ENCODE measurements around the gene CHRDL2.

DNA sequence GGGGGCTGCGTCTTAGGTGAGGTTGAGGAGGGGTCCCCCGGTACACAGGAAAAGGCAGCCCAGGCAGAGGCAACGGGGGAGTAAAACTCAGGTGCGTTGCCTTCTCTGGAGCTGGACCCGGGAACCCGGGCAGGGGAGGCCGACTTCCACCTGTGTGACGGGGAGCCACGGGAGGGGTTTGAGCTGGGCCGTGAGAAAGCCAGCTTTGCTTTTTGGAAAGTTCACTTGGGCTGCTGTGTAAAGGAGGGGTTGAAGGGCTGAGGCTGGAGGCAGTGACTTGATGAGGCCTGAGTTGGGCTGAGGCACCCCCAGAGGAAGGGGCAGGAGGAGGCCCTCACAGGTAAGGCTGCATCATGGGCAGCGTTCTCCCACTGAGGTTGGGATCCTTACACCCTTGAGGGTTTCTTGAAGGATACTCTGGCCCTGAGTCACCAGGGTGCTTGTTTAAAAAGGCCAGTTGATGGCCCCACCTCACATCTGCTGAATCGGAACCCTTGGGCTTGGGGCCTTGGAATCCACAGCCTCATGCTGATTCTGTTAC, 47.2 kb downstream of the CHRDL2 start:
- no peak for TF ChIP-seq EZH2 (IDR thresholded peaks at IDR 0.05; ENCODE audit: borderline replicate concordance, insufficient read depth, low read depth, low read length, poor library complexity, severe bottlenecking)
- TF ChIP-seq, protein P1, sequence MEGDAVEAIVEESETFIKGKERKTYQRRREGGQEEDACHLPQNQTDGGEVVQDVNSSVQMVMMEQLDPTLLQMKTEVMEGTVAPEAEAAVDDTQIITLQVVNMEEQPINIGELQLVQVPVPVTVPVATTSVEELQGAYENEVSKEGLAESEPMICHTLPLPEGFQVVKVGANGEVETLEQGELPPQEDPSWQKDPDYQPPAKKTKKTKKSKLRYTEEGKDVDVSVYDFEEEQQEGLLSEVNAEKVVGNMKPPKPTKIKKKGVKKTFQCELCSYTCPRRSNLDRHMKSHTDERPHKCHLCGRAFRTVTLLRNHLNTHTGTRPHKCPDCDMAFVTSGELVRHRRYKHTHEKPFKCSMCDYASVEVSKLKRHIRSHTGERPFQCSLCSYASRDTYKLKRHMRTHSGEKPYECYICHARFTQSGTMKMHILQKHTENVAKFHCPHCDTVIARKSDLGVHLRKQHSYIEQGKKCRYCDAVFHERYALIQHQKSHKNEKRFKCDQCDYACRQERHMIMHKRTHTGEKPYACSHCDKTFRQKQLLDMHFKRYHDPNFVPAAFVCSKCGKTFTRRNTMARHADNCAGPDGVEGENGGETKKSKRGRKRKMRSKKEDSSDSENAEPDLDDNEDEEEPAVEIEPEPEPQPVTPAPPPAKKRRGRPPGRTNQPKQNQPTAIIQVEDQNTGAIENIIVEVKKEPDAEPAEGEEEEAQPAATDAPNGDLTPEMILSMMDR (IDR thresholded peaks at IDR 0.05) = no peak
